Stimulated activated CD4-positive, alpha-beta T cell treated with anti-CD3 and anti-CD28 coated beads, Interleukin-12 subunit alpha, Interleukin-12 subunit beta, amount 100 ng/mL, for 48 hours (primary cell): ENCODE measurements around the gene PPP1R36.
"Not testable (repeated sequence)": the region's sequence is repeated elsewhere in the genome, so short reads cannot be mapped to it uniquely, and the experiment has no call there.

ENCODE experiments used
- DNase-seq, 3 donors: peaks; one replicate each; pipeline ENCODE4 v3.0.0-alpha.2; 2020; ENCODE audit warnings: low read depth in 2 of 3, low spot score in 1 of 3

Gene PPP1R36

DNA sequence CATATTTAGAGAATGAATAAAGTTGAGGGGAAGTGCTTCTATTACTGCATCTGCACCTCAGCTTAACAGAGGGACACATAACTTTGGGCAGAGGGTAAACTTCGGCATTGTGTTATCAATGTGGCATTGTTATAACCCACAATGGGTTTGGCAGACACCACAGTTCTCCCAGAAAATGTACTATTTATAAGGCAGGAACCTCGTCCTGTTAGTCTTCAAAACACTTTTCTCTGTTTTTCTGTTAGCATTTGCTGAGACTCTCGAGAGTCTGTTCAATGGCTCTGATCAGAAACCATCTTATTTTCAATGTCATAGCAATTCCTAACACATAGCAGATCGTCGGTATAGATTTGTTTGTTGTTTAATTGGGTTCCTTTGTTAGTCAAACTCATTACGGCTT is 13.9 kb downstream of the PPP1R36 start:
- no peak for DNase-seq

DNA sequence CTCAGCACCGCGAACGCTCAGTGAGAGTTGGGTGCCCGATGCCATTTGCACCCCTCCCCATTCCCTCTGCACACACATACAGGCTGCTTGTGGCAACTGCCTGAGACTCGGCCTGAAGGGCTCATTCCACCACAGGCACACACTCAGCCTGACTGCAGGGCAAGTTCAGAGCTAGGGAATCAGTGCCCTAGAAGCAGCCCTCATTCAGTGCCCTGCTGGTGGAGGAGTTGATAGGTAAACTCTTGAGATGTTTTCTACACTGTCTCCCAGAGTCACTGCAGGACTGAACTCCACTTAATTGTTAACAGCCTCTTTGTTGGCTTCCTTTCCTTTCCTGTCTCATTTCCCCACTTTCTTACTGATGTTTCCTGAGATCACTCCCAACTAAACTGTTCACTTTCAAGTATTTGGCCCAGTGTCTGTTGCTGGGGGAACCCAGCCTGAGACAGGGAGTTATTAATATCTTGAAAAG is 16.9 kb downstream of the PPP1R36 start:
- DNase-seq = no peak

DNA sequence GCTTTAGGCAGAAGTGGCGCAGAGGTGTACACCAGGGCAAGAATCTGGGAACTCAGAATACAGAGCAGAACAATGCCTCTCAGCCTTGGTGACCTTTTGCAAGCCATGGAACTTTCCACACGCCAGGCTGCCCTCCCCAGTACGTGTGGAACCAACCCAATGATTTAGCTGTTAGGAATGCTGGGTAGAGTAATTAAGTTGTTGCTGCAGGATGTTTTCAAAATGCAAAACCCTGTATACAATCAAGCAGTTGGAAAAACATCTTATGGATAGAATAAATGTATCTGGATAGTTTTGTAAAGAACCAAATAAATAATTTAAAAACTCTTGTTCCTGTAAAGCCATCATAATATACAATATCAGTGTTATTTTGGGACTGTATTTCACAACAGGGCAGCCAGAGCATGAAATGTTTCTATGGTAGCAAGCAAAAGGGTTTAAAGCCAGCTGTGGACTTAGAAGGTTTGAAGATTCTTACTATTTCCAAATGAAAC is 19.4 kb downstream of the PPP1R36 start:
- no peak for DNase-seq

DNA sequence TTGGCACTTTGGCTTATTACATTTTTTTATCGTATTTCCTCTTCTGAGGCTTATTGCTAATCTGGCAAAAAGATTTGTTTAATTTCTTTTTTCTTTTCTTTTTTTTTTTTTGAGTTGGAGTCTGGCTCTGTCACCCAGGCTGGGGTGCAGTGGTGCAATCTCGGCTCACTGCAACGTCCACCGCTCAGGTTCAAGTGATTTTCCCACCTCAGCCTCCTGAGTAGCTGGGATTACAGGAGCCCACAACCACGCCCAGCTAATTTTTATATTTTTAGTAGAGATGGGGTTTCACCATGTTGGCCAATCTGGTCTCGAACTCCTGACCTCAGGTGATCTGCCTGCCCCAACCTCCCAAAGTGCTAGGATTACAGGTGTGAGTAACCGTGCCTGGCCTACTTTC is 19.9 kb downstream of the PPP1R36 start:
- DNase-seq = not testable (repeated sequence)

DNA sequence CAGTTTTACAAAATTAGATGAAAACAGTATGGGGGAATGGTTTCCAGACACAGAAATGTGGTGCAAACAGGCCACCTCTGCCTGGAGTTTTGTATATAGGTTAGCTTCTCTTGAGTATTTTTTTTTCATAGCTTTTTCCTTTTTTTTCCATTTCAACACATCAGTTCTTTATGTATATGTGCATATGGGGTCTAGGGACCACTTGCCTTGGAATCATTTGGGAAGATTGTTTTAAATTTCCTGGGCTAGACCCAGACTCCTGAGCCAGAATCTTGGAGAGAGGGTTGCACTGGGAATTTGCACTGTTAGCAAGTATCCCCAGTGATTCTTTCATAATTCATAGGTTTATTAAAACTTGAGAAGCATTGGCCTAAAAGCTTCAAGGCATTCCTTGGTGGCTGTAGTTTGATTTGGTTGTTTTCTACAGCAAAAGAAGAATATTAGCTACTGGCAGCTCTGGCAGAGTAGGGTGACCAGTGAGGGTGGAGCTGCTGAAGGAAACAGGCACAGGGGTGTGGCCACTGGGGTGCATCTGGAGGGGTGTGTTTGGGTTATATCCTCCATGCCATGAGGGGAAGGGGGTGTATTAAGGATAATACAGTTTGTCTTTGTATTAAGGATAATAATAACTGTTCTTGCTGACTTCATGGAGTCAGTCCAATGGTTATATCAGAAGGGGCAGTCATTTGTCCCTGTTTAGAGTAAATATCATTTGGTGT is 22.8 kb downstream of the PPP1R36 start:
- DNase-seq = no peak

DNA sequence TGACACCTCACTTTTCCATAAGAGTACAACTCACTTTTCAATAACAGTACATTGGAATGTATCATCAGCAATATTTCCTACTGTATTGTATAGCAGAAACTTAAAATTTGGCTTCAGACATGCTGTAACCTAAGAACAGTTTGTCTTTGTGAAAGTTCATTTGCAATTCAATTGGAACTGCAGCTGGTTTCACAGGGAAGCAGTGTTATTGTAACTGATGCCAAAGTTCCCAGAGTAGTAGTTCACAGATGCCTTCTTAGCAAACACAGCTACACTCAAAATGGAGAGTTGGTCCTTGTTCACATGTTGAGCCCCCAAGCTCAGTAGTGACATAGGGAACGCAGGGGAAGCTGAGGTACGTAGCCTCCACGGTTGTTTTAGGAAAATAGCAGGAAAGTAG is 23.3 kb downstream of the PPP1R36 start:
- DNase-seq = no peak

DNA sequence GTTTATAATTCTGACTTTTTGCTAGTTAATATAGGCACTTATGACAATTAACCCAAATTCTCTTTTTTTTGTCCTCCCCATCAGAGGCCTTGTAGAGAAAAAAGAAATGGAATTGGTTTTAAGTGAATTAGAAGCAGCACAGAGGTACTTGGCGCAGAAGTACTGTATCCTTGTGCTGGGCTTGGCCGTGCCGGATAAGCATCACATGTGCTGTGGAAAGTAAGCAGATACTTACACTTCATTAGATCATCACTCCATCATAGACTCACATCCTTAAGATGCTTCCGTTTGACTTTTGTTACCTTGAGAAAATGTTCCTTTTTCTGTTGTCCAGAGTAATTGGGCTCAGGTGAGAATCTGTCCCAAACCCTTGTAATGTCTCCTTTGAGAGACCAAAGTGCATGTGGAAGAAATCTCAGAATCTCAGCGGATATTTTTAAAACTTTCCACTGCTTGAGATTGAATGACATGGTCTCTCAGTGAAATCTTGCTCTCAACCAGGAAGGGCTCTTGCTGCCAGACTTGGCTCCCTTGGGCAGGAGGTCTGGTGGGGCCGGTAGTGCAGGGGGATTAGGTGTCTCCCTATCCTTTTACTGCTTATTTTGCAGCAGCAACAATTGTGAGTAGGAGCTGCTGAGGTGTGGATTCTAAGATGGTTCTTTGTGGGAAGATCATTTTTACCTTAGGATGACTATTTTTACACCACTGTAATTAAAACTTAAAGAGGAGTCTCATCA is 24.8 kb downstream of the PPP1R36 start:
- DNase-seq = no peak

DNA sequence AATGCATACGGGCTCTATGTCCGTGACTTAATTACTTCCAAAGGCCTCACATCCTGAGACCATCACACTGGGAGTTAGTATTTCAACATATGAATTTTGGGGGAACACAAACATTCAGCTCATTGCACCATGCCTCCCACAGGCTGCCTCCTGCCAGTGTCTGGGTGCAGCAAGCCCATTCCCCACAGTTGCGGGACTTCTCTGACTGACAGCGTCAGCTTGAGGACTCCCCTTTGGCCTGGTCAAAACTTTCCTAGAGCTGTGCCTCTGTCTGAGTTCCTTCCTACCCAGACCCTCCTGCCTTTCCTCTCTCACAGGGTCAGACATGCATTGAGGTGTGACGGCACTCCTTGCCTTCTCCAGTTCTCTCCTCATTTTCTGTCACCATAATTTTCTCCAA is 27.4 kb downstream of the PPP1R36 start:
- DNase-seq = no peak

DNA sequence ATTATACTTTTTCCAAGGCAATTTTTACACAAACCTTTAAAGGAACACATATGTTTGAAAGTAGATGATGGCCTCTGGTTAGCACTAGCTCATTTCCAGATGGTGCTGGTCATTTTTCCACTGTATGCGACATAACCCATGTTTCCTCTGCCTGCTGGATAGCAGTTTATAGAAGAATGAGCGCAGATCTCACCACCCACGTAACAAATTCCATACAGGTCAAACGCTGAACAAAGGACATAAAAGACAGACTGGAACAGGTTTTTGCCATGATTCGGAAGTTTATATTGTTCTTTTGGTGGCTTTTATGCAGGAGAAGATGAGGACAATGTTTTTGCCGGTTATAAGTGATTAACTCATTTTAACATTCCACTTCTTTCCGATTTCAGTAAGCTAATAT is 30.7 kb downstream of the PPP1R36 start:
- DNase-seq = no peak

DNA sequence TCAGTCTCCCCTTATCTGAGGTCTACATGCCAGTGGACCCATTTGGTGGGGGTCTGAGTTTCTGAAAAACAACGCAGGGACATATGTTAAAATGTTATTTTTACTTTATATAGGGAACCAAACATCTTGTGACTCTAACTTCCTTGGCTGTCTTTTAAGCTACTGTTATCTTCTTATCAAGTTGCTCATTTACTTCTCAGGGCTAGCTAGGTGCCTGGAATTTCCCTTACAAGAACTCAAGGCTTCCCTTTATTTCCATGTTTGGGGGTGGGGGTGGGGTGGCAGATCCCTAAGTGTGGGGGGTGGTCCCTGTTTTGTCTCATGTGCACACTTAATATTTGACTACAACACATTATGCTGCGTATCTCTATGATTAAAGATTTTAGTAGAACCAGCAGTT is 31.6 kb downstream of the PPP1R36 start:
- no peak for DNase-seq

DNA sequence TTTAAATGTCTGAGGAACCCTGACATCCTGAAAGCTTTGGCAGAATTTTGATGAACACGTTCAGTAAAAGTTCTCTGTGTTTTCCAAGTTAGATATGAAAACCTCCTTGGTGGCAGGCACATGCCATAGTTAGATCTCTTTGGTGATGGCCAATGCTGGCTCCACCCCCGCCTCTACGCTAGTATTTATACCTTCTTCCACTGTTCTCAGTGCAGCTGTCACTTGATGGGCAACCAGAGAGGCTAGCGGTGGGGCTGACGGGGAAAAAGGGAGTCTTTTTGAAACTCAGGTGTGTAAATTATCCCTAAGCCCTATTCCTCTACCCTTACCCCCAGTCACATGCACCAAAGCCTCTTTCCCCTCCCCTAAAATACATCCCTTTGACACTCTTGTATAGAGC is 32.1 kb downstream of the PPP1R36 start:
- no peak for DNase-seq

DNA sequence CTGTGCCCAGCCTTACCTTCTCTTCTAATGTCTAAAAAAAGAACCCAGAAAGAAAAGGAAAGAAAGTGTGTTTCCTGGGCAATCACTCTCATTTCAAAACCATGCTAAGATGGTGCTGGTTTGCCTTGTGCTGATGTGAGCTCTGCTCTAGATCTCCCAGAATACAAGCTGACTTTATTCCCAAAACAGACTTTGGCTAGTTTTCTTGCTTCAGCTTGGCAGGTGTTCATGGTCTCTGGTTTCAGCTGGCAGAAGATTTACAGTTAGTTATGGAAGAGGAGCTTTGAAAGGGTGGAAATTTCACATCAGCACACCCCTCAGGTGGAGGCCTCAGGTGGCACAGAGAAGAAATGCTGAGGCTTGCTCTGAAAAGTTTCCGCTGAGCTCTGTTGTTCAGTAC is 34.4 kb downstream of the PPP1R36 start:
- no peak for DNase-seq

DNA sequence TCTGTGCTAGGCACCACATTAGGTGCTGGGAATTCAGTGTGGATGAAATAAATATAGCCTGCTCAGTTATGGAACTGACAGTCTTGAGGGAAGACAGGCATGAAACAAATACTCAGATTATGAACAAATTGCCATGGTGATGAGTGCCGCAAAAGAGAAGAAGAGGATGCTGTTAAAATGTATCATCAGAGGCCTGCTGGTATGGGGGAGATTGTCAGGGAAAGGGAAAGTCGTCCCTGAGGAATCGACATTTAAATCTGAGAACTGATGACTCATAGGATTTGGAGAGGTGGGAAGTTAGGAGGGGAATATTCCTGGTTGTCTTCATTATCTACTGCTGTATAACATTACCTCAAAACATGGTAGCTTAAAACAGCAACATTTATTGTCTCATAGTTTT is 42.0 kb downstream of the PPP1R36 start:
- no peak for DNase-seq

DNA sequence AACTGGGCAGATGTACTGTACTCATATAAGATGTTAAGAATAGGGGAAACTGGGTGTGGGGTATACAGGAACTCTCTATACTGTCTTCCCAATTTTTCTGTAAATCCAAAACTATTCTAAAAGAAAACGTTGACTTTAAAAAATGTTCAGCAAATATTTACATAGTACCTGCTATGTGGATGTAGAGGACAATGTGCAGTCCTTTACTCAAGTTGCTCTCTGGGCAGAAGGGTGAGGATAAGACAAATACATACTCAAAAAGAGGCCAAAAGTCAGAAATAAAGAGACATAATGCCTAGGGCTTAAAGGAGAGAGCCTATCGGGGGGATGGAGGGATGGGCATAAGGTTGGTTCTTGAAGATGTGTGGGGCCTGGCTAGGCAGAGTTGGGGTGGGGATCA is 44.7 kb downstream of the PPP1R36 start:
- DNase-seq = no peak

DNA sequence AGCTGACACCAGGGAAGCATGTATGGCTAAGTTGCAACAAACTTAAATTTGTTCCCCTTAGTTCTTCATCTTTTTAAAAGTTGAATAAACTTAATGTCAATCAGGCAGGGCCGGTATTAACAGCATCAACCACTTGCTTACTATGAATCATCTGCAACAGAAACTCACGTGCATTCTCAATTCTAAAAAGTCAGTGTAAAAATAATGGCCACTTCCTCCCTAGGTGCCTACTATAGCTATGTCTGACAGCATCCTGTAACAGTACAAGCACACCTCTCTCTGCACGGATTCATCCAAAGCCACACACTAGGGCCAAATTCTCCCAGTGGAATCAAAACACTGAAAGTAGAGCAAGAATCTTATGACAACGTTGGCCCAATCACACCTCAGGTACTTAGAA is 48.6 kb downstream of the PPP1R36 start:
- no peak for DNase-seq

DNA sequence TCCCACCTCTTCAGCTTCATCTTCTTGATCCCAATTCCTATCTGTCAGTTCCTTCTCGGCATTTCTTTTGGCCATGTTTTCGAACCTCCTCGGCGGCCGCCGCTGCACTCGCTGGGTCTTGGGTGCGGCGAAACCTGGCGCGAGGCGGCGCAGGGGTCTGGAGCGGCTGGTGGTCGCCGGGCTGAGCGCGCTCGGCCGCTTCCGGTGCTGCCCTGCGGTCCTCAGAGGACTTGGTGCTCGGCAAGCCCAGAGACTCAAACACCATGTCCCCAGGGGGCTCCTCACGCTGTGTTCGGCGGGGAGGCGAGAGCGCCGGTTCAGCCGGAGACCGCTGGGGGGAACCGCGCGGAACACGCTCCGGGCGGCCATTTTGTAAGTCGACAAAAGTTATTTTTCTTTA is 51.8 kb downstream of the PPP1R36 start:
- no peak for DNase-seq

DNA sequence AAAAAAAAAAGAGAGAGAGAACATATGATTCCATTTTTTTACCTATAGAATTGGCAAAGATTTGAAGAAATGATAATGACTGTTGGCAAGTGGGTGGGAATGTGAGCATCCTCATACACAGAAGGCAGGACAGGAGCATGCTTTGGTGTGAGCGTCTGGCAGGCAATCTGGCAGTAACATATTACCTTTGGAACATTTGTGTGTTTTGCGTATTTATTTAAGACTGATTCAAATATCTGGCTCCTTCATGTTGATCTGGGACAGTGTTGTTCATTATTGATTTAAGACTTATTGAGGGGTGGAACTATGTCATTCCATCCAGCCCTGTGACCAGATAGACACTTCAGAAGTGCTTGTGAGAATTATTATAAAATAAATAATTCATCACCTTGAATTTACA is 53.1 kb downstream of the PPP1R36 start:
- no peak for DNase-seq

DNA sequence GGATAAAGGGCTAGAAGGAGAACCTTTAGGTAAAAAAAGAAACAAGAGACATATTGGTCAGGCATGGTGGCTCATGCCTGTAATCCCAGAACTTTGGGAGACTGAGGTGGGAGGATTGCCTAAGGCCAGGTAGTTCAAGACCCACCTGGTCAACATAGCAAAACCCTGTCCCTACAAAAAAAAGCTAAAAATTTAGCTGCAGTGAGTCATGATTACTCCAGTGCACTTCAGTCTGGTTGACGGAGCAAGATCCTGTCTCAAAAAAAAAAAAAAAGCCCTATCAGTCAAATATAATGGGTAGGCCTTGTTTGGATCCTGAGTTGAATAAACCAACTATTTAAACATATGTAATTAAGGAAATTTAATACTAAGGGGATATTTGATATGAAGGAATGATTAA is 54.2 kb downstream of the PPP1R36 start:
- DNase-seq = no peak

DNA sequence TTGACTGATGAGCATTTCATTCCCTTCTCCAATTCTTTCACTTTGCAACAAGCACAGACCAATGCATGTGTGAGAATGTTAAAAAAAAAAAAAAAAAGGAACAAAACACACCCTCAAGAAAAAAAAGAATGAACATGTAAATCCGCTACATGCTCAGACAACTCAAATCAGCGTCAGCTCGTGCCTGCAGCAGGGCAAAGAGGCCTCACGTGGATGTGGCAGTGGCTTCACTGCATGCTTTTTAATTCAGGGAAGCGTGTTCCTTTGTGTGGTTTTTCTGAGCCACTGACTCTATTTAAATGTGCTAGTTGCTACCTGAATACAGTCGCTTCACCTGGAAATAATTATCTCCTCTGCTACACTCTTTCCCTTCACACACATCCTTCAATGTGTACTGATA is 55.1 kb downstream of the PPP1R36 start:
- DNase-seq = no peak

DNA sequence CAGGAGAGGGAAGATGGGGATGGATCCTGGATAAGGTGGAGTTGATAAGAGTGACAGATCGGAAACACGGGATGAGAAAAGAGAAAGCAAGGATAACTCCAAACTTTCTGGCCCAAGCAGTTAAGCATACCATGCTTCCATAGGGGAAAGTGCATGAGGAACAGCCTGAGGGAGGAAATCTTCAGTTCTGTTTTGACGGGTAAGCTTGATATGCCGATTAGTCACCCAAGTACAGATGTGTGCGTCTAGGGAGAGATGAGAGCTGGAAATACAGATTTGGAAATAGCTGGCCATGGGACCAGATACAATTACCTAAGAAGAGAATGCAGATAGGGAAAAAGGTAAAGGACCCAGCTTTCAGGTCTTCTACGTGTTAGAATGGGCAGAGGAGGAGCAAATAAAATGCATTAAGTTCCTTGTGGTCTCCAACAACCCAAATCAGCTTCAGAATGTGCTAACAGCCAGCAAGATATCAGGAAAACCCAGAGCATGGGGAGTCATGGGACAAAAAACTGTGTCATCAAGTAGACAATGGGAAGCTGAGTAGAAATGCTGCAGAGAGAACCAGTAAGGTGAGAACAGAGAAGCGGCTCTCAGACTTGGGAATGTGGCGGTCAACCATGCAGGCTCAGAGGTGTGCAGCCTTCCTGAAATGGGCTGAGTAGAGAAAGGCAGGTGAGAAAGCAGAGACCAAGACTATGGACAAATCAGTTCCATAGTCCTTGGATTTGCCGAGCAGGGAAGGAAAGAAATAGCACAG is 56.3 kb downstream of the PPP1R36 start:
- no peak for DNase-seq

DNA sequence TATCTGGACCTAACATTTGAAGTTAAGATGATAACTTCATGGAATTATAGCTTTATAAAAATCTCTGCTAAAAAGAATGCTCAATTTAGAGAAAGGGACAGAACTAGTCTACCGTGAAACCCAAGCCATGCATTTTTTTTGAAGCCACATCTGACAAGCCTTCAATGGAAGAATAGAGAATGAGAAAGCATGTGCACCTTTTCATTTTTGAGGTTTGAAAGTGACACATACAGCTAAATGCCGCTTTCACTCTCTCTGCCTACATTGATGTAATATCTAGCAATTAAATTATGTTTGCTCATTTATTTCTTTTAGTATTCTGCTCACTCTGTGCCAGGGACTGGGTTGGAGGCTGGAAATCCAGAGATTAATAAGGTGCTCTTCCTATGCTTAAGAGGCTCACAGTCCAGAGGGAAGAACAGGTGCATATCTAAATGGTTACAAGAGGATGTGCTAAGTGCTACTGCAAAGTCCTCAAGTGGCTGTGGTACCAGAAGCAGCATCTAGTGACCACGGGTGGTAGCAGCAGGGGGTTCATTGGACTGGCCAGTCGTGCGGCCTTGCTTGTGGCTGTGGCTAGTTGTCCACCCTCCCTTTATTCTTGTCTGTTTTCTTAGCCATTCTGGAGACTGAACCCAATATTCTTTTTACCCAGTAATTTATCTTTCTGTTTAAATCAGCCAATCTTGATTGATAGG is 60.4 kb downstream of the PPP1R36 start:
- no peak for DNase-seq
